Ascending aorta (tissue), 2 donors: ENCODE measurements around the gene M1AP. TPM values are rescaled to one million over a fixed set of nuclear protein-coding genes. Genes with fewer than 3 reads are reported as not detected.

Experiments
- DNase-seq, 2 donors: peaks; one replicate each; pipeline ENCODE4 v3.0.0-alpha.2; 2019; ENCODE audit warnings: low spot score in 2 of 2
- H3K27ac ChIP-seq, 2 donors: fragments of 200-600 bp; sonication (generic); one replicate each; pipeline ENCODE4 v1.5.1; 2016 to 2017; ENCODE audit warnings: mild to moderate bottlenecking in 1 of 2
- H3K27me3 ChIP-seq: fragments of 200-600 bp; sonication (generic); one replicate; pipeline ENCODE4 v1.5.1; 2017
- H3K36me3 ChIP-seq, 2 donors: fragments of 200-600 bp; sonication (generic); one replicate each; pipeline ENCODE4 v1.5.1; 2016
- H3K4me1 ChIP-seq, 2 donors: fragments of 200-600 bp; sonication (generic); one replicate each; pipeline ENCODE4 v1.5.1; 2016 to 2017; ENCODE audit warnings: mild to moderate bottlenecking in 1 of 2
- H3K4me3 ChIP-seq, 2 donors: fragments of 200-600 bp; sonication (generic); one replicate each; pipeline ENCODE4 v1.5.1; 2016 to 2017; ENCODE audit warnings: mild to moderate bottlenecking in 1 of 2
- H3K9me3 ChIP-seq, 2 donors: fragments of 200-600 bp; sonication (generic); one replicate each; pipeline ENCODE4 v1.5.1; 2016
- intact Hi-C: fragments of 100-400 bp; cut with DNase I; formaldehyde crosslinking; loops from one replicate; pipeline ENCODE4 v1.15.1; 2023
- total RNA-seq: library from RNA; depleted of rRNA; stranded (reverse); fragments of >200 nt; gene quantifications from one replicate; pipeline ENCODE4 v1.1.0, GENCODE V29; 2016
- TF ChIP-seq, protein P1 (sequence below), 3 experiments: fragments of 200-600 bp in 2 of 3; fragments of 450-650 bp in 1 of 3; sonication (generic) in 2 of 3; IDR thresholded peaks; one replicate each; pipeline ENCODE4 v1.5.1; 2016 to 2019; ENCODE audit warnings: antibody characterized with exemption in 3 of 3, mild to moderate bottlenecking in 1 of 3, moderate library complexity in 1 of 3

The M1AP gene
- total RNA-seq, 1 donor from 2014 or later = not detected

DNA sequence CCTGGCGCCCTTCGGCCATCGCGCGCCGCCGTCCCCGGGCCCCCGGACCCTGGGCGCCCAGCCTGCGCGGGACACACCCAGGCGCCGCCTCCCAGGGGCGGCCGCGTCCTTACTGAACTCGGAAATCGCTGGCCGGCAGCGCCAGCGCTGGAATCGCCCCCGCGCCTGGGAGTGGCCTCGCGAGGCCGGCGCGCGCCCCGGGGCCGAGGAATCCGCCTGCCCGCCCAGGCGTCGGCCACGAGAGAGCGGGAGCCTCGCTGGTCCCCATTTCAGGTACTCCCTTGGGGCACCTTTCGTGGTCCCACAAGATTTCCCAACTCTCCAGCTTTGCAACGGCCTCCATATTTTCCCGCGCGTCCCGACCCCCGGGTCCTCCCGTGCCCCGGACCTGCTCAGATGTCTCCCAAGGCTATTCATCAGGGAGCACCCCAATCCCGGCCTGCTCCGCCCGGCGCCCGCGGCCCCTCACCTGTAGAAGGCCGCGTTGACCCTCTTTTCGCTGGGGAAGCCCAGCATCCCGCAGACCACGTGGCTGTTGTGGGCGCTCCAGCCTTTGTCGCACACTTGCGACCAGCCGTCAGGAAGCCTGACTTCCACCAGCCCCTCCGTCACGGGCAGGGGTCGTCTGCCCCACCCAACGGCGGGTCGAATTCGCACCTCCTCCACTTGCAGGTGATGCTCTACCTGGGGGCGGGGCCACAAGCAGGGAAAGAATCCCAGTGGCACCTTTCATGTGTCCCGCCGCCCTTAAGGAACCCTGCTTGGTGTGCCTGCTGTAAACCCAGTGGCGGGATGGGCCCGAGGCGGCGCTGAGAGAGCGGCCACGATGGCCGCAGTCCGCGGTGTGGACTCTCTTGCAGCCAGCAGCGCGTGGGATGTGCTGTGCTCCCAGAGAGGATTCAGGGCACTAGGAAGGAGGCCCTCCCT, 99.0 kb downstream of the M1AP start:
- intact Hi-C loops = loop anchor here (2.0 kb wide), 1 partner anchor 20 kb away; no protein-coding TSS in a partner anchor
- TF ChIP-seq, protein P1, sequence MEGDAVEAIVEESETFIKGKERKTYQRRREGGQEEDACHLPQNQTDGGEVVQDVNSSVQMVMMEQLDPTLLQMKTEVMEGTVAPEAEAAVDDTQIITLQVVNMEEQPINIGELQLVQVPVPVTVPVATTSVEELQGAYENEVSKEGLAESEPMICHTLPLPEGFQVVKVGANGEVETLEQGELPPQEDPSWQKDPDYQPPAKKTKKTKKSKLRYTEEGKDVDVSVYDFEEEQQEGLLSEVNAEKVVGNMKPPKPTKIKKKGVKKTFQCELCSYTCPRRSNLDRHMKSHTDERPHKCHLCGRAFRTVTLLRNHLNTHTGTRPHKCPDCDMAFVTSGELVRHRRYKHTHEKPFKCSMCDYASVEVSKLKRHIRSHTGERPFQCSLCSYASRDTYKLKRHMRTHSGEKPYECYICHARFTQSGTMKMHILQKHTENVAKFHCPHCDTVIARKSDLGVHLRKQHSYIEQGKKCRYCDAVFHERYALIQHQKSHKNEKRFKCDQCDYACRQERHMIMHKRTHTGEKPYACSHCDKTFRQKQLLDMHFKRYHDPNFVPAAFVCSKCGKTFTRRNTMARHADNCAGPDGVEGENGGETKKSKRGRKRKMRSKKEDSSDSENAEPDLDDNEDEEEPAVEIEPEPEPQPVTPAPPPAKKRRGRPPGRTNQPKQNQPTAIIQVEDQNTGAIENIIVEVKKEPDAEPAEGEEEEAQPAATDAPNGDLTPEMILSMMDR (IDR thresholded peaks at IDR 0.05) = no peak

DNA sequence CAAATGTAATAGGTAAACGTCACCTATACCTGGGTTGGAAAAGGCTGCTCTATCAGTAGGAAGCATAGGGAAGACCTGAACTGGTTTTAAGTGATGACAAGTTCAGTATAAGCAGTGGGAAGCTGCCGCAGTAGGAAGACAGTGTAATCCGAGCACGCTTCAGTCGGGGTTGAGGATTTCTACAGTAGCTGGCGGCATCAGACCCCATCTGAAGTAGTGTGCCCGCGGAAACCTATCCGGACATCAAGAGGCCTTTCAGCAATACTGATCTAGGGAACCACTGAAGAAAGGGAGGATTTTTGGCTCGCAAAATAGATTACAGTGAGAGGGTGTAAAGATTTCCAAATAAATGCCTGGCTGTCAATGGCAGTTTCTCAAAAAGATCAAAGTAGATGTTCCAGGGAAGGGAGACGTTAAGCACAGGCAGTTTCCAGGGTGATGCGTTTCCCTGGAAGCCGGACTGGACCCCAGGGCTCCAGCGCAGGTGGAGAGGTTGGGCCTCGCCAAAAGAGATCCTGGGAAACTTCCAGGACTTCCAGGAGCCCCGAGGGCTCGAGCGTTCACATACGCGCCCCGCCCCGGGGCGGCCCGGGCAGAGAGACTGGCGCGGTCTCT, 99.7 kb downstream of the M1AP start:
- DNase-seq = peak in 1 of 2 donors; percentile 62
- intact Hi-C loops = loop anchor here (2.0 kb wide), 1 partner anchor 20 kb away; no protein-coding TSS in a partner anchor
- no peaks in the 10 kb centered on the region for H3K36me3 ChIP-seq
- TF ChIP-seq, protein P1 (IDR thresholded peaks at IDR 0.05) = no peak
- no peaks in the 10 kb centered on the region for H3K9me3 ChIP-seq
- H3K27me3 ChIP-seq = no peaks in the 10 kb centered on the region
- peak overlapping the region; percentile 59 to 71 for H3K27ac ChIP-seq
- H3K4me1 ChIP-seq = peaks cover 7 to 14% of the 10 kb centered on the region in 2 donors
- H3K4me3 ChIP-seq = peak overlapping the region; percentile 53 to 70

More for the DNA sequence above, 99.0 kb downstream of the M1AP start:
- H3K27me3 ChIP-seq = no peaks in the 10 kb centered on the region
- peak in 1 of 2 donors; percentile 78 for DNase-seq
- H3K36me3 ChIP-seq = no peaks in the 10 kb centered on the region
- H3K27ac ChIP-seq = peak overlapping the region; percentile 59 to 71
- peaks cover 7 to 16% of the 10 kb centered on the region in 2 donors for H3K4me1 ChIP-seq
- H3K9me3 ChIP-seq = no peaks in the 10 kb centered on the region
- peak overlapping the region; percentile 53 to 70 for H3K4me3 ChIP-seq

DNA sequence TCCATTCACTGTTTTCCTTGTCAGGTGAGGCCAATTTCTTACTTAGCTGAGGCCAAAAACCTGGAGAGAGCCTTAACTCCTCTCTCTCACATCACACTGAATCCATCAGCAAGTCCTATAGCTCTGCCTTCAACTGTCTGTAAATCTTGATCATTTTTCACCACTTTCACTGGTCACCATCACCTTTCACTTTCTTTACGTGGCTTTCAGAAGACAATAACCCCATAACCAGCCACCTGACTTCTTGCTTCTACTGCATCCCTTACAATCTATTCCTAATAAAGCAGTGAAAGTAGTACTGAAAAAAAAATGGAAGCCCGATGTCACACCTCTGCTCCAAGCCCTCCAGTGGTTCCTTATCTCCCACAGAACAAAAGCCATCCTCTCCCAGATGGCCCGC, 102.1 kb downstream of the M1AP start:
- TF ChIP-seq, protein P1 (IDR thresholded peaks at IDR 0.05) = no peak
- Histone ChIP-seq H3K9me3 (no peaks in the 10 kb centered on the region), H3K27me3 (no peaks in the 10 kb centered on the region), H3K4me1 (peaks cover 6 to 7% of the 10 kb centered on the region in 2 donors), H3K36me3 (no peaks in the 10 kb centered on the region), H3K4me3 (no peak overlapping the region), H3K27ac (no peak overlapping the region)
- no peak for DNase-seq
- intact Hi-C loops = no loop called here

DNA sequence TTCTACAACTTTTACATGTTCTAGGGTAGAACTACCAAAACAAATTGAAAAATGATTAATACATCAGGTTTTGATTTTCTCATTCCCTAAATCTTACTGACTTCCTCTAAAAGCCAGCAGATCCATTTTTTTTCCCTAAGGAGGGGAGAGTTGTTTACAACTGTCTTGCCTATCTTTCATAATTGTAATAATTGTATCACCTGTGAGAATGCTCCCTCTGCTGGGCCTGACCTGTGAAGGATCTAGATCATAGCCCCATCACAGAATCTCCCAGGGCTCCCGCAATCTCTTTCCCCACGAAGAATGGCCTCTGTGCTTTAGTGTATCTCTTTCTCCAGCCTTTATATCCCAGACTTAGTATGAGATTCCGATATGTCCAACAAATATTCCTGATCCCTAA, 103.5 kb downstream of the M1AP start:
- TF ChIP-seq, protein P1 (IDR thresholded peaks at IDR 0.05) = no peak
- H3K36me3 ChIP-seq = no peaks in the 10 kb centered on the region
- H3K27me3 ChIP-seq = no peaks in the 10 kb centered on the region
- peak in 1 of 2 donors; percentile 25 for DNase-seq
- H3K9me3 ChIP-seq = no peaks in the 10 kb centered on the region
- H3K27ac ChIP-seq = no peak overlapping the region
- H3K4me1 ChIP-seq = peaks cover 5 to 6% of the 10 kb centered on the region in 2 donors
- no peak overlapping the region for H3K4me3 ChIP-seq
- intact Hi-C loops = no loop called here

DNA sequence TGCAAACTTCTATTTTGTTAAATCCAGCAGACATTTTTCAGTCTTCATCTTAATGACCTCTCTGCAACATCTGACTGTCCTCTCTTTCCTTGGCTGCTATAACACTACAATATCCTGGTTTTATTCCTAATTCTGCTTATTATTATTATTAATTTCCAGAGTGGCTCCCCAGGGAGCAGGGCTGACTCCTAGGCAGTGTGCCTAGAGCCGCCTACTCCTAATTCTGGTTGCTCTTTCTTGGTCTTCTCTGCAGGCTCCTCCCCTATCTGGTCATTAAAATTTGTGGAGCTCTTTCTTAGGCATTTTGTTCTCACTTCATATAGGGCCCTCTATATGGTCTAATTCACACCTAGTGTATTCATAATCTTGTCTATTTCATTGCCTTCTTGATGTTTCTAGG, 105.2 kb downstream of the M1AP start:
- Histone ChIP-seq H3K27ac (no peak overlapping the region), H3K27me3 (no peaks in the 10 kb centered on the region), H3K9me3 (no peaks in the 10 kb centered on the region), H3K4me1 (no peaks in the 10 kb centered on the region), H3K36me3 (no peaks in the 10 kb centered on the region), H3K4me3 (no peak overlapping the region)
- no peak for DNase-seq
- TF ChIP-seq, protein P1 (IDR thresholded peaks at IDR 0.05) = no peak
- intact Hi-C loops = no loop called here
